ENCODE results near the gene ANXA6.

ANXA6 gene

DNA sequence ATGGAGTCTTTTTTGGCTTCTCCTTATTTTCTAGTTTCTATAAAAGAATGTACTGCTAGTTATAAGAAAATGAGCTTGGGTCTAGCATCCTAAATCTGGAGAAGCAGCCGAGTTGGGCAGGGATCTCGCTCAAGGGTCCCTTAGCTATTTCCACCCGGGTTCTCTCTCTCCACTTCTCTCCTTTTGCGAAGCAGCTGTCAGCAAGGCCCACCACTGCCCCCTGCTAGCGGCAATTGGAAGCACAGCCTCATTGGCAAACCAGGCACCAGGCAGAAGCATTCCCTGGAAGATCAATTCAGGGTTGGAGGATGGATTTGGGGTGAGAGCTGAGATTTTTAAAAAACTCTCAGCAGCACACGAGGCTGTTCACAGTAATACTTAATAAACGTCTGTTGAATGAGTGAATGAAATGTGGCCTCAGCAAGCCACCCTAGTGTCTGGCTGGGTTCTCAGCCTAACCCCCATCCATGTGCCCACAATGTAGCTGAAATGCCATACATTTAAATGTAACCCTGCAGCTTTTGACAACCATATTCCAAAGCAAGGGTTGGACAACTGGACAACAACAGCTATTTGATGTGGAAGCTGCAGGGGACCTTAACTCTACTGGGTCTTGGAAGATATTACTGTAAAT, 42.2 kb downstream of the ANXA6 start:
- H3K36me3 ChIP-seq (ENCODE audit: control insufficient read depth in 2 of 2, insufficient read depth in 1 of 2, low read length in 2 of 2): peaks cover 9 to 68% of the 10 kb centered on the region in 2 experiments; a peak in 2 of 3 replicates
- H3K27ac ChIP-seq (ENCODE audit: extremely low read depth, low read depth, low read length): no peak overlapping the region
- H3K4me3 ChIP-seq (ENCODE audit: low read depth, low read length): no peak overlapping the region
- H3K4me1 ChIP-seq (ENCODE audit: control insufficient read depth, insufficient read depth, low read length): no peaks in the 10 kb centered on the region
- ChIA-PET POLR2A (interaction anchor here (0.8 to 1.2 kb wide), 3 partner anchors 11 to 113 kb away, joined by 3 to 4 read pairs (median 3); partner anchors contain the start of gene TNIP1), CTCF (interaction anchor here (0.5 to 8.9 kb wide), 57 partner anchors 10 to 357 kb away, joined by 3 to 247 read pairs (median 5); partner anchors contain the start of genes ANXA6, DCTN4, GPX3 and TNIP1)
- no peaks in the 10 kb centered on the region for H3K9me3 ChIP-seq (ENCODE audit: control insufficient read depth, insufficient read depth, low read depth, low read length)
- TF ChIP-seq, protein P1, sequence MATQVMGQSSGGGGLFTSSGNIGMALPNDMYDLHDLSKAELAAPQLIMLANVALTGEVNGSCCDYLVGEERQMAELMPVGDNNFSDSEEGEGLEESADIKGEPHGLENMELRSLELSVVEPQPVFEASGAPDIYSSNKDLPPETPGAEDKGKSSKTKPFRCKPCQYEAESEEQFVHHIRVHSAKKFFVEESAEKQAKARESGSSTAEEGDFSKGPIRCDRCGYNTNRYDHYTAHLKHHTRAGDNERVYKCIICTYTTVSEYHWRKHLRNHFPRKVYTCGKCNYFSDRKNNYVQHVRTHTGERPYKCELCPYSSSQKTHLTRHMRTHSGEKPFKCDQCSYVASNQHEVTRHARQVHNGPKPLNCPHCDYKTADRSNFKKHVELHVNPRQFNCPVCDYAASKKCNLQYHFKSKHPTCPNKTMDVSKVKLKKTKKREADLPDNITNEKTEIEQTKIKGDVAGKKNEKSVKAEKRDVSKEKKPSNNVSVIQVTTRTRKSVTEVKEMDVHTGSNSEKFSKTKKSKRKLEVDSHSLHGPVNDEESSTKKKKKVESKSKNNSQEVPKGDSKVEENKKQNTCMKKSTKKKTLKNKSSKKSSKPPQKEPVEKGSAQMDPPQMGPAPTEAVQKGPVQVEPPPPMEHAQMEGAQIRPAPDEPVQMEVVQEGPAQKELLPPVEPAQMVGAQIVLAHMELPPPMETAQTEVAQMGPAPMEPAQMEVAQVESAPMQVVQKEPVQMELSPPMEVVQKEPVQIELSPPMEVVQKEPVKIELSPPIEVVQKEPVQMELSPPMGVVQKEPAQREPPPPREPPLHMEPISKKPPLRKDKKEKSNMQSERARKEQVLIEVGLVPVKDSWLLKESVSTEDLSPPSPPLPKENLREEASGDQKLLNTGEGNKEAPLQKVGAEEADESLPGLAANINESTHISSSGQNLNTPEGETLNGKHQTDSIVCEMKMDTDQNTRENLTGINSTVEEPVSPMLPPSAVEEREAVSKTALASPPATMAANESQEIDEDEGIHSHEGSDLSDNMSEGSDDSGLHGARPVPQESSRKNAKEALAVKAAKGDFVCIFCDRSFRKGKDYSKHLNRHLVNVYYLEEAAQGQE (tag by site-specific recombination; IDR thresholded peaks at IDR 0.05): no peak
- TF ChIP-seq ZBTB48 (tag by site-specific recombination; IDR thresholded peaks at IDR 0.05): peak; percentile 80
- TF ChIP-seq ZNF596 (tag by site-specific recombination; IDR thresholded peaks at IDR 0.05): peak; percentile 75; the same call in 1 of the 2 replicates
- TF ChIP-seq SP3 (tag by site-specific recombination; IDR thresholded peaks at IDR 0.05): no peak
- no peak for TF ChIP-seq BCL11B (tag by site-specific recombination; IDR thresholded peaks at IDR 0.05; ENCODE audit: low read depth)
- no peak for TF ChIP-seq ZNF302 (tag by site-specific recombination; IDR thresholded peaks at IDR 0.05; ENCODE audit: low read depth)
- TF ChIP-seq ZNF366 (tag by site-specific recombination; conservative IDR thresholded peaks at IDR 0.05): peak; percentile 37; the same call in 1 of the 2 replicates
- TF ChIP-seq ZNF521 (tag by site-specific recombination; IDR thresholded peaks at IDR 0.05): no peak
- no peak for TF ChIP-seq ZNF174 (tag by site-specific recombination; IDR thresholded peaks at IDR 0.05)
- TF ChIP-seq ZNF239 (tag by site-specific recombination; IDR thresholded peaks at IDR 0.05): no peak
- no peak for TF ChIP-seq ZNF76 (tag by site-specific recombination; IDR thresholded peaks at IDR 0.05; ENCODE audit: borderline replicate concordance, low read depth)
- TF ChIP-seq, protein P2, sequence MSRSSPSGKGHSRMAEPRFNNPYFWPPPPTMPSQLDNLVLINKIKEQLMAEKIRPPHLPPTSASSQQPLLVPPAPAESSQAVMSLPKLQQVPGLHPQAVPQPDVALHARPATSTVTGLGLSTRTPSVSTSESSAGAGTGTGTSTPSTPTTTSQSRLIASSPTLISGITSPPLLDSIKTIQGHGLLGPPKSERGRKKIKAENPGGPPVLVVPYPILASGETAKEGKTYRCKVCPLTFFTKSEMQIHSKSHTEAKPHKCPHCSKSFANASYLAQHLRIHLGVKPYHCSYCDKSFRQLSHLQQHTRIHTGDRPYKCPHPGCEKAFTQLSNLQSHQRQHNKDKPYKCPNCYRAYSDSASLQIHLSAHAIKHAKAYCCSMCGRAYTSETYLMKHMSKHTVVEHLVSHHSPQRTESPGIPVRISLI (tag by site-specific recombination; IDR thresholded peaks at IDR 0.05): no peak
- TF ChIP-seq ZSCAN30 (tag by site-specific recombination; IDR thresholded peaks at IDR 0.05): 0 out of 2 replicates have a peak, but pooled peaks have one; percentile 51
- TF ChIP-seq ZNF391 (tag by site-specific recombination; IDR thresholded peaks at IDR 0.05; ENCODE audit: borderline replicate concordance, low read depth): no peak
- TF ChIP-seq ZNF121 (tag by site-specific recombination; IDR thresholded peaks at IDR 0.05): peak; percentile 77
- no peak for TF ChIP-seq ZNF354C (tag by site-specific recombination; IDR thresholded peaks at IDR 0.05; ENCODE audit: borderline replicate concordance, low read depth)
- no peak for TF ChIP-seq ZNF529 (tag by site-specific recombination; IDR thresholded peaks at IDR 0.05; ENCODE audit: insufficient replicate concordance)
- TF ChIP-seq PRDM1 (tag by site-specific recombination; IDR thresholded peaks at IDR 0.05): no peak
- TF ChIP-seq ZNF350 (tag by site-specific recombination; IDR thresholded peaks at IDR 0.05): no peak
- TF ChIP-seq ZNF791 (tag by site-specific recombination; IDR thresholded peaks at IDR 0.05): no peak
- no peak for TF ChIP-seq ZNF626 (tag by site-specific recombination; IDR thresholded peaks at IDR 0.05)
- no peak for TF ChIP-seq ZSCAN23 (tag by site-specific recombination; IDR thresholded peaks at IDR 0.05)
- no peak for TF ChIP-seq ZNF560 (tag by site-specific recombination; IDR thresholded peaks at IDR 0.05; ENCODE audit: borderline replicate concordance)
- TF ChIP-seq ZNF274 (IDR thresholded peaks at IDR 0.05; ENCODE audit: low read length): no peak
- no peak for TF ChIP-seq ZNF274 (tag by site-specific recombination; IDR thresholded peaks at IDR 0.05; ENCODE audit: borderline replicate concordance)
- TF ChIP-seq, protein P3, sequence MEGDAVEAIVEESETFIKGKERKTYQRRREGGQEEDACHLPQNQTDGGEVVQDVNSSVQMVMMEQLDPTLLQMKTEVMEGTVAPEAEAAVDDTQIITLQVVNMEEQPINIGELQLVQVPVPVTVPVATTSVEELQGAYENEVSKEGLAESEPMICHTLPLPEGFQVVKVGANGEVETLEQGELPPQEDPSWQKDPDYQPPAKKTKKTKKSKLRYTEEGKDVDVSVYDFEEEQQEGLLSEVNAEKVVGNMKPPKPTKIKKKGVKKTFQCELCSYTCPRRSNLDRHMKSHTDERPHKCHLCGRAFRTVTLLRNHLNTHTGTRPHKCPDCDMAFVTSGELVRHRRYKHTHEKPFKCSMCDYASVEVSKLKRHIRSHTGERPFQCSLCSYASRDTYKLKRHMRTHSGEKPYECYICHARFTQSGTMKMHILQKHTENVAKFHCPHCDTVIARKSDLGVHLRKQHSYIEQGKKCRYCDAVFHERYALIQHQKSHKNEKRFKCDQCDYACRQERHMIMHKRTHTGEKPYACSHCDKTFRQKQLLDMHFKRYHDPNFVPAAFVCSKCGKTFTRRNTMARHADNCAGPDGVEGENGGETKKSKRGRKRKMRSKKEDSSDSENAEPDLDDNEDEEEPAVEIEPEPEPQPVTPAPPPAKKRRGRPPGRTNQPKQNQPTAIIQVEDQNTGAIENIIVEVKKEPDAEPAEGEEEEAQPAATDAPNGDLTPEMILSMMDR (tag by site-specific recombination; IDR thresholded peaks at IDR 0.05): peak; percentile 54
- TF ChIP-seq ZNF670 (tag by site-specific recombination; IDR thresholded peaks at IDR 0.05; ENCODE audit: low read depth): no peak
- no peak for TF ChIP-seq SCRT1 (tag by site-specific recombination; IDR thresholded peaks at IDR 0.05; ENCODE audit: borderline replicate concordance)
- TF ChIP-seq YY2 (tag by site-specific recombination; IDR thresholded peaks at IDR 0.05): no peak
- peak; percentile 45; the same call in 1 of the 2 replicates for TF ChIP-seq ZNF654 (tag by site-specific recombination; IDR thresholded peaks at IDR 0.05; ENCODE audit: low read depth)
- TF ChIP-seq ZNF561 (tag by site-specific recombination; IDR thresholded peaks at IDR 0.05; ENCODE audit: borderline replicate concordance): 0 out of 2 replicates have a peak, but pooled peaks have one; percentile 18
- TF ChIP-seq SP2 (tag by site-specific recombination; IDR thresholded peaks at IDR 0.05): no peak
- no peak for TF ChIP-seq ZNF571 (tag by site-specific recombination; IDR thresholded peaks at IDR 0.05)

All from HEK293 (cell line).